Left hindlimb (tissue), 1 donor: ENCODE results near the gene TRIP11.

ENCODE experiments used
- DNase-seq: peaks from one replicate; pipeline ENCODE4 v3.0.0-alpha.2; 2018

The TRIP11 gene

DNA sequence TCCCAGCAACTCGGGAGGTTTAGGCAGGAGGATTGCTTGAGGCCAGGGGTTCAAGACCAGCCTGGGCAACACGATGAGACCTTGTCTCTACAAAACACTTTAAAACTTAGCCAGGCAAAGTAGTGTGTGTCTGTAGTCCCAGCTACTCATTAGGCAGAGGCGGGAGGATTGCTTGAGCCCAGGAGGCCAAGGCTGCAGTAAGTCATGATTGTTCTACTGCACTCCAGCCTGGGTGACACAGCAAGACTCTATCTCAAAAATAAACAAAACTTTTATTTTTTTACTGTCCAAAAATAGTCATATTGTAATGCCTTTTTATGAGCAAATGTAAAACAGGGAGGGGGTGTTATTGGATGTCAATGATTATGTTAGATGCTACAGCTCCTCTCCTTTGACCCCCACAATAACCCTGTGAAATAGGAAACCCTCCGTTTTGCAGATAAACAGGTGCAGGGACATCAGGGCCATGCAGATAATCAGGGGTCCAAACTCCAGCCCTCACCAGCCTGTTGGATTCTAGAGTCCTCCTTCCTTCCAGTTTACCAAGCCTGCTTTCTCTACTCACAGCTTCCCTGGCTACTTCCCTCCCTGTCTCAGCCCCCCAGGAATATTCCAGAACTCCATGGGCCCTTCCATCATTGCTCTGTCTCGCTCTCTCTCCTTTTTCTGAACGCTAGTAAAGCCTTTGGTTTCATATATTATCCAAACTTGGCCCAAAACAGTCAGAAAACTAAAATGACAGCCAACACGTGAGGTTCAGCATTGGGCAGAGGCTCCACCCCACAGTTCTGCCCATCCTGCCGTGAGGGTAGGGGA lies 86.5 kb downstream of the TRIP11 start:
- no peak for DNase-seq

DNA sequence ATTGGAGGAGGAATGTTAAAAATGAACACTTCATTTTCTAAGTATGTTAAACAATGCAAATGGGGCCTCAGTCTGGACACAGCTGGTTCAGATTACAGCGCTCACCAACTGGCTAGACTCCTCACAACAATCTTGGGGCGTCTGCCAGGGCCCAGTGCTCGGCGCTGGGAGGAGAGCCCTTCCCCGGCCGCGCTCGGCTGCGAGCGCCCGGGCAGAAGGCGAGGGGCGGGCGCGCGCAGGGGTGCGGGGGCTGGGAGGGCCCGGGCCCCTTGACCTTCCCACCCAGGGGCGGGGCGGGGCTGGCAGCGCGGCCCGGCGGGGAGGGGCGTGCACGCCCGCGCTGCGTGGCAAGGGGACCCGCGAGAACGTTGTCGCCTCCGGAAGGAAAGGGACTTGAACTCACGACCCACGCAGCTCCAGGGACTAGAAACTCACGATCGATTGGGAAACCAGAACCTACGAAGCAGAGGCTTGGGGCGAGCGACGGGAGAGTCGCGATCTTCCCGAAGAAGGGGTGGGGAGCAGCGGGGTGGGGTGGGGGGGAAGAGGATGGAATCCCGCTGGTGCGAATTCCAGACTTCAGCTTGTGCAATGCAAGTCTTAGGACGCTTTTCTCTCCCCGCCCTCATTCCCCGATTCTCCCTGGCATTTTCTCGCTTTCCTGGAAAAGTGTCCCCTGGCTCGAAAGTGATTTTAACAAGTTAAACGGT lies 92.2 kb downstream of the TRIP11 start, which contains the start of gene FBLN5:
Gene FBLN5 (minus strand): TSS at position 220 of the 710 bp plus-strand sequence. CDS start 465 bp downstream, outside the sequence.
- DNase-seq: peak; percentile 86

DNA sequence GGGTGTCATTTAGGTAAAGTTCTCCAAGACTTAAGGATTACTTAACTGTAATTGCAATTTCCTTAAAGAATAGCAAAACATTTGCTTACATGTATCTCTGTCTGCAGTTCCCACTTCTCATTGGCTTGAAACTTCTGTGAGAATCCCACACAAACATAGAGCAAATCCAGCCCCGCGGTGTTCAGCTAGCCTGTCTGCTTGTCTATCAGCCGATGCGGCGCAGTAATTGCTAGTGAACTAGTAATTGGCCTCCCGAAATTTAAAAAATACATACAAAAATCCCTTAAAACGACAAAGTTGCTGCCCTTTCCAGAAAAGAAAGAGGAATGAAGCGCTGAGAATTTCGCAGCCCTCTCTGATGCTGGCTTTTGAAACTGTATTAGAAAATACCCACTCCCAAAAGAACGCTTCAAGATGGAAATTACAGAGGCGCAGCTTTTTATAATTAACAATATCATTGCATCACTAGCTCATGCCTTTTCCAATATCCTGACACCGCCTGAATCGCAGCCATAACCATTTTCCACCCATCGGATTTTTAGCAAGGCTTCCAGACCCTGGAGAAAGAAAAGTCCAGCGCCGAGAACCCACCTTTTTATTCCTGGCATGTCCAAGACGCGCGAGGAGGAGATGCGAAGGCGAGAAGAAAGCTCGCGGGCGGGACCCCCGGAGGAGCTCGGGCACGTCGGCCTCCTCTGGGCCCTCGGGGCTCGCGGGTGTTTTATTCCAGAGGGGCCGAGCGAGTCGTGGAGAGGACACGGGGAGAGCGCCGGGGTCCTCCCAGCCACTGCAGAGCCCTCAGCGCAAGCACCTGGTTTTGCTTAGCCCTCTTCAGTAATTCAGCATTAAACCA lies 93.0 kb downstream of the TRIP11 start:
- DNase-seq: no peak

DNA sequence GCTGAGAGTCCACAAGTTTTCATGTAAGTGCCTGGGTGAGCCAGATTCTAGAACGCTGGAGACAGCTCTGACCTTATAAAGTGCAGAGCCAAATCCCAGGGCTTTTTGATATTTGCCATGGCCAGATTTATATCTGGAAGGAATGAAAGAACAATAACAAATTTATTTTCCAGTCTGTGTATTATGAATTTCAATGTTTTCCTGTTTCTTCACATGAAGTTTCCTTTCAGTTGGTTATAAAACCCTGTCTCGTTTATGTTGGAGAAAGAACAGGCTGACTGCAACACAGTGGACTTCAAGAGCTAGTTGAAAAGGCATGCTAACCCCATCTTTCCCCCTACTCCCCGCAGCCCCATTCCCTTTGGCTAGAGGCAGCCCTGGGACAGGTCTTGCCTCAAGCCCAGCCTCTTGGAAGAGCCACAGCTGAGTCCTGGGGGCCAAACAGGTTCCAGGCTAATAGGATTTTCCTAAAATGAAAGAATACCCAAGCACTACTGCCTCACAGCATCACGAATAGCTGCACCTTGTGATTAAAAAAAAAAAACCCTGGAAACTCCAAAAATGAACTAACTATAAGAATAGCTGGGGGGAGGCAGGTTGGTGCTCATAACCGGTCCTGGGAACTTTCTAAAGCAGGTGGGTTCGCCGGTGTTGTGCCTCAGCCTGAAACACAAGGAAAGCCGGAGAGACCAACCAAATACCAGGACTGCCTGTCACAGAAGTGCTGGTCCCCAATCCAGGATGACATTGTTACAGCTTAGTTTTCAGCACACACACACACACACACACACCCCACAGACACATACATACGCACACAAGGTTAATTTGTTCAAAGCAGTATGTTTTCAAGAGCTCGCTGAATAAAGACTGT lies 93.9 kb downstream of the TRIP11 start:
- no peak for DNase-seq

DNA sequence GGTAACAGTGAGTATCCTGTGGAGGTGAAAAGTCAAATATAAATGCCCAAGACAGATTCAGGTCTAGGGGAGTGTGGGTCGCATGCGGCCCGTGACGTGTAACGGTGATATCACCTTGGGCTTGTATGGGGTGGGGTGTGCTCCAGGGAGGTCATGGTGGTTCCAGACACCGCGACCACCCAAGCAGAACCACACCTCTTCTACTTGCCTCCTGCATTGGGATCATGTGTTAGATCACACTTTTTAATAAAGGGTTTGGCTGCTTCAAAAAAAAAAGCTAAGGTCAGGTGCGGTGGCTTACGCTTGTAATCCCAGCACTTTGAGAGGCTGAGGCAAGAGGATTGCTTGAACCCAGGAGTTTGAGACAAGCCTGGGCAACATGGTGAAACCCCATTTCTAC lies 96.9 kb downstream of the TRIP11 start:
- no peak for DNase-seq

DNA sequence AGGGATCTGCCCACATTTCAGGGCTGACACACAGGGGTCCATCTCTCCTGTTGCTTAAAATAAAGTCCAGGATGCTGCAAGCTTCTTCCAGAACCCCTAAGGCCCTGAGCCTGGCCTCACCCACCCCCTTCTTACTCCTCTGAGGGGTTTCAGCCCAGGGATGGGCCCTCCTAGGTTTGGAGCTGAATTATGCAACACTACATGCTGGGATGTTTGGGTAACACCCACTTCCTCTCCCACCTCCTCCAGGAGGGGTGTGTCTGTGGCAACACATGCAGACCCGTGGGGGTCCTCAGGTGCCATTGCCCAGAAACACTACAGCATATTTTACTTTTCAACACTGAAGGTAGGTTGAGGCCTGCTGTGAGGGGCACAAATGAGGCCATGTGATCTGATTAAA lies 97.7 kb downstream of the TRIP11 start:
- no peak for DNase-seq

DNA sequence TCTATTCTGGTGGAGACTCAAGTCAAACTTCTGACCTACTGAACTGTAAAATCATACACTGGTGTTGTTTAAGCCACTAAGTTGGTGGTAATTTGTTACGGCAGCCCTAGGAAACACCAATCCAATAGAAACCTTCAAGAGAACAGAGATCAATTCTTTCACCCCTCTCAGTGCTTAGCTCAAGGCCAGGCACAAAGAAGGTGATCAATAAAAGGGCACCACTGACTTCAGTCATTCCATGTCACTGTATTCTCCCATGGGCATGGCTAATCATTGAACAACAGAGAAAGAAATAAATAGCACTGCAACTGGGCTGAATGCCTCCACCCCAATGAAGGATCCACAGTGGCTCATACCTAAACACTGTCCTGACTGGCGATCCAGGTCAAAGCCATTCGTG lies 99.7 kb downstream of the TRIP11 start:
- no peak for DNase-seq

DNA sequence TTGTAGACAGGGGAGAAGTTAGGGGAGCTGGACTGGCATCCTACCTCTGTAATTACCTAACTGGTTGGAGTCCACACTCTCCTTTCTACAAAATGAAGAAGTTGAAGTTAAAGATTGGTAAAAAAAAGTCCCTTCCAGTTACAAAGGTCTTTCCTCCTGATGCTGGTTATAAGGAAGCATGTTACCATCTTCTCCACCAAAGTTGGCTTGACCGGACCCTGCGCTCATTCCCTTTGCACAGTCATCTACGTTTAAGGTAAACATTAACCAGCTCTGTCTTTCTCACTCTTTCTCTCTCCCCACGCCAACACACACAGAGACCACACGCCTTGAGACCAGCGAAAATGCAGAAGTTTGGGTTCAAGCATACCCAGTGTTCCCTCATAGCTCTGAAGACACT lies 104.3 kb downstream of the TRIP11 start:
- no peak for DNase-seq

DNA sequence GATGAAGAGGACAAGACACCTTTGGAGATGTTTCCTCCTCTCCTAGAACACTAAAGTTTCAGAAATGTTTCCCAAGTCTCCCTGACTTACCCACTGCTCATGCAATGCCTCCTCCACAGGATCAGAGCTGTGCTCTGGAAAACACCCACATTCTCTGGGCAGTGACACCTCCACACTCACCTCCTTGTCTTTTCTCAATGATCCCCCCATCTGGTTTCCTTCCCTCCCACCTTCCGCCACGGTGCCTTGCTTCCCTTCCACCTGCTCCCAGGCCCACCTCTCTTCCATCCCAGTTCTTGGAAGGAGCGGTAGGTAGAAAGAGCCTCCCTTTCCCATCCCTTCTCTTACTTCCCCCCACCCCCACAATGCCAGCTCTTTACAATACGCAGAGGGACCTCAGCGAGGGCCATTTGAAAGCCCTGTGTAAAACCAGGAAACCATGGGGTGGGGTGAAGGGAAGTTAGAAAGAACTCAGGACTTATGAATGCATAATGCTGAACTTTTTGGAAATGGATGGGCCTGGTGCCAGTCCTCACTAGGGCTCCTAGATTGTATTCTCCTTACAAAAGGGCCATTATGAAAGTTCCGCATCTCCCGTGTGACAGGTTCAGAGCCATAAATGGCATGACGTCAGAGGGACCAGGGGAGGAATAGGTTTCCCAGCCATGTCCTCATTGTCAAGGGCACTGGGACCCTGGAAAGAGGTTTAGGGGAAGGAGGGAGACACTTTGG lies 105.1 kb downstream of the TRIP11 start:
- DNase-seq: no peak

DNA sequence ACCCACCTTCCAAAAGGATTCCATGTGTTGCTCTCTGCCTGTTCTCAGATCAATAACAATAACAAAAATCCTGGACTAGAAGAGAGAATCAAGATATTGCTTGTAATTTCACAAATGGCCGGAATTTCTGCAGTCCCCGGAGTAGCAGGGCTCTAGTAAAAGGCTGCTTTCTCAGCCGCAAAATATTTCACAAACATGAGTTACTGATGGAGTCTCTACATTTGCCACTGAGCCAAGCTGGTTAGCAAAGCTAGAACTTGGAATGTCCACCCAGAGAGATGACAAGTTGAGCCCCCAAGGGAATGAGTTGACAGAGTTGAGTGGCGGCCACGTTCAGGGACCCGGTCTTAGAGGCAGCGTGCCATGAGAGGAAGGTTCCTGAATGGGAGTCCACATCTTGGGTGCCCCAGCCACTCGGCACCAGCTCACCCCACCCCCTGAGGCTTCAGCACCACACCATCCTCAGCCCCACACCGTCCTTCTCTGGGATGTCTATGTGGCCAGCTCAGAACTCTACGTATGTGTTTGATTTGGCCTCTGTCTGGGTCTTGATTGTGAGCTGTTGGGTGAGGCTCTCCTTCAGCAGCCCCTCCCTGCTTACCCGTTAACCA lies 108.3 kb downstream of the TRIP11 start:
- no peak for DNase-seq

DNA sequence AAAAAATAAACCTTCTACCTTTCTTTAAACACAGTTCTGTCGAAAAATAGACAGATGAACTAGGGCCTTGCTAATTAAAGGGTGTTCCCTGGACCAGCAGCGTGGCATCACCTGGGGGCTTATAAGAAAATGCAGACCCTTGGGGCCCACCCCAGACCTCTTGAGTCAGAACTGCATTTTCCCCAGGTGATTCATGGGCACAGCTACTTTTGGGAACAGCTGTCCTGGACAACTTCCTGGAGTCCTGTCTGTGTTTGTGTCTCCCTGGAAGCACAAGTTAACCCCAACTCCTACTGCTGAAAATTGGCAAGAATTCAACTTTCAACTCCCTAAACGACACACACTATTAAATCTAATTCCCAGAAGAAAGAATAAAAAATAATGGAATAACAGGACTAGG lies 110.2 kb downstream of the TRIP11 start:
- no peak for DNase-seq

DNA sequence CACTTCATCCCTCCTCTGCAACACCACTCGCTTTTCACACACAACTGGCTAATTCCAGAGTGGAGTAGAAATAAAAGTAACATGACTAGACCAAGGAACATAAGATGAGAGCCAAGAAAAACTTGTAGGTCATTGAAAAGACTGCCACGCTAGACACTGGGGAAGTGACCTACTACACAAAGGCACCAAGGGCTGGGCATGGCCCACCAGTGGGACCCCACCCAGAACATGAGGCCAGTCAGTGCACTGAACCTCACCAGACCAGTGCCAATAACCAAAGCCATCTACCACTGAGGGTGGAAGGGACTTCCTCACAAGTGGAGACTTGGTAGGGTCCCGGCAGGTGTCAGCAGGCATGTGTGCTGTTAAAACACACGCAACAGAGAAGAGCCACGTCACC lies 112.1 kb downstream of the TRIP11 start:
- no peak for DNase-seq

DNA sequence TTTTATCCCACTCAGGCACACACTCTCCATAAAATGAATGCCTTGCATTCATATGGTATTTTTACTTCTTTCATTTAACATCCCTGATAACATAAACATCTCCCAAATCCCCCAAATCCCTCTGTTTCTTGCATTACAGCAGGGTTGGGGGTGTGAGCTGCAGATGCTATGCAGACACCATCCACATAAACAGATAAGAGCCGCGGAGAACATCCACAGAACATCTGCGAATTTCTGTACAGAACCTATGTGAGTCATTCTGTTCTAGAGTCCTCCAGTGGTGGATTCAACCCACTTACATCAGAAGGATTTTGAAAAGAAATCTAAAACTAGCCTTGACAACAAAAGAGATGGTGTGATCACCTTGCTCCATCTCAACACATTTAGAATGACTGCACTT lies 112.7 kb downstream of the TRIP11 start:
- DNase-seq: no peak

DNA sequence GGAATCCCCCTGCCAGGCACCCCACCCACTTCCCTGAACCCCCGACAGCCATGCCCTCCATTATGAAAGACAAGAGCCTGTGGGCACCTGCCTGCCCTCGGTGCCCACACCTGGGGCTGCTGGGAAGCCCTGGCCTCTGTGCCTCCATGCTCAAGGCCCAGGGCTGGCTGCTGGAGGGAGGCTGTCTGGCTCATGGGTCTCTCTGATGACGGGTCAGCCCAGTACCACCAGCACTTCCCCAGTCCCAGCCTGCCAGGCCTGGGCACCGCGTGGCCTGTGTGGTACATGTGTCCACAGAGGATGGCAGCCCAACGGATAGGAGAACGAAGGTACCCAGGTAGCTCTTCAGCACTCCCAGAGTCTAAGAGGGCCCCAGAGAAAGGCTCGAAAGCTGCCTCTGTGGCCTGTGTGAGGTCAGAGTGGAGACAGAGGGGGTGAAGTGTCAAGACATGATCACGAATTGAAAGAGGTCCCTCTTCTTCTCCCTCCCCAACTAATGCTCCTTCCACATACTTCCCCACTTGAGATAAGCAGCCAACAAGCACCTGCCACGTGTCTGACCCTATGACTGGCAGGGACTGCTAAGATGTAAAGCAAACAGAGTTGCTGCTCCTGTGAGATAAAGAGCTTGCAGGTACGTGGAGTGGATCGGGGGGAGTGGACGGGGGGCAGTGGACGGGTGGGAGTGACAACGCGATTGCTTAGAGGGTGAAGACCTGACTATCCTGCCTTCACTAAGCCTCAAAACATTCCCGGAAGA lies 113.5 kb downstream of the TRIP11 start:
- DNase-seq: no peak

DNA sequence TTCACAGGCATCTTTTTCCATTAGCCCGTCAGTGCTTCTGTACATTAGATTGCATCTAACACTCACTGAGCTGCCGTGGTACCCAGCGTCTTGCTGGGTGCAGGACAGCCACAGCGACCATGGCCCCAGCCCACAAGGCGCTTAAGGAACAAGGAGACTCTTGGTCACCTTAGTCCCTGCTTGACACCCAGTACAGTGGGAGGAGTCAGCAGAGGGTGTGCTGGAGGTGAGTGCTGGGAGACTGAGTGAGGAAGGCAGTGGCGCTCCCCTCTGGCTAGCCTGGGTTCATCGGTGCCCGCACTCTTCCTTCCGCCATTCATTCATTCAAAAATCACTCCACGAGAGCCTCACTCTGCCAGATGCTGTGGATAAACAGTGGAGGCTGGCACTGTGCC lies 114.1 kb downstream of the TRIP11 start:
- DNase-seq: no peak

DNA sequence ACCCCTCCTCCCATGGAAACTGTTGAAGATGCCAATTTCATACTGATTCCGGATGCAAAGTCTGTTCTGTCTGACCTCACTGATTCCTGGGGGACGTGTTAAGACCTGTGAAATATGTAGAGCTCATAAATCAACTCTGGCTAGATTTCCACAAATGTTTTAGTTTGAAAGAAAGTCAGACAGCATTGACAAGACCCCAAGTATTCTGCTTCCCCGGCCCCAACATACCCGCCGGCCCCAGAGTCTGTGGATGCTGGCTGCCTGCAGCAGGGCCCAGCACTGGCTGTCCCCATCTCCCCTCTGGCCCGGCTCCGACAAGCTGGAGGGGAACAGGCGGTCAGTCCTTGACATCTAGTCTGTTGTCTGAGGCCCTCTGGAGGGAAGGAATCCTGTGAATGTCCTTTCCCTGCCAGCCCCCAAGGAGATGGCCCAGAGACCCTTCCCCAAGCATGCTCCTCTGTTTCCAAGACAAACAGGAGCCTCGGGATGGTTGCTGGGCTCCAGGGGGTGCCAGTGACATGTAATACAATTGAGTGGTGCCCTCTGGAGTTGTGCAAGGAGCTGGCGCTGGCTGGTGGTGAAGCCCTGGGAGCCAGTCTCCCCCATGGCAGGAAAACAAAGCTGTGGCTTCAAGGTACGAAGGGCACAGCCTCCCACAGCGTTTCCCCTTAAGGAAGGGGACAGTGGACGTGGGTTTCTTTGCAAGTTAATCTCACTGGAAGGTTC lies 114.7 kb downstream of the TRIP11 start:
- DNase-seq: peak; percentile 75

DNA sequence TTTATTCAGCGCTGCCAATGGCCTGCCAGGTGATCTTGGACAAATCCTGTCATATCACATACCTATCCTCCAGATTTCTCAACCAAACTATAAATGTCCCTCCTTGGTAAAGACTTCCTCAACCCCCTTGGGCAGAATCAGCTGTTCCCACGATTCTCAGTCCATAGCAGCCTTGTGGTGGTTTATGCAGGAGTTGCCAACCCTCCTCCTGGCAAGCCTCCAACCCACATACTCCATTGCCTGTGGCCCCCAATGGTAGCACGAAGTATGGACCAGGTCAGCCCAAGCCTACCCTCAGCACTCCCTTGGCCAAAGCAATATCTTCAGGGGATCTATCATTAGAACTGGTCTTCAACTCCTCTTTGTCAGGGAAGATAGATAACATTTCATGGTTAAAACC lies 119.3 kb downstream of the TRIP11 start:
- no peak for DNase-seq

DNA sequence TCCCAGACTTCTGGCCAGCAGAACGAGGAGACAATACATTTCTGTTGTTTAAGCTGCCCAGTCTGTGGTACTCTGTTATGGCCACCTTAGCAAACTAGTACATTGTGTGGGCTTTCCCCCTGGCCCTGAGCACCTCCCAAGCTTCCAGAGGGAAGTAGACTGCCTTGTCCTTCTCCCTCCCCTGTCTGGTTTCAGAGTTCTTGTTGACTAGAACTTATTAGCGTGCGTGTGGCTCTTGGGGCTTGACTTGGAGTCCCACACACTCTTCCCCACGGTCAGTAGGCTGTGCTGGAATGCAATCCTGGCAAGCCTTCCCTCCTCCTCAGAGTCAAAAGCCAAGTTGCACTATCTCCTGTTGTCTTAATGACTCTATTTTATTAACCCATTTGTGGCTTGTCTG lies 120.0 kb downstream of the TRIP11 start:
- DNase-seq: no peak

DNA sequence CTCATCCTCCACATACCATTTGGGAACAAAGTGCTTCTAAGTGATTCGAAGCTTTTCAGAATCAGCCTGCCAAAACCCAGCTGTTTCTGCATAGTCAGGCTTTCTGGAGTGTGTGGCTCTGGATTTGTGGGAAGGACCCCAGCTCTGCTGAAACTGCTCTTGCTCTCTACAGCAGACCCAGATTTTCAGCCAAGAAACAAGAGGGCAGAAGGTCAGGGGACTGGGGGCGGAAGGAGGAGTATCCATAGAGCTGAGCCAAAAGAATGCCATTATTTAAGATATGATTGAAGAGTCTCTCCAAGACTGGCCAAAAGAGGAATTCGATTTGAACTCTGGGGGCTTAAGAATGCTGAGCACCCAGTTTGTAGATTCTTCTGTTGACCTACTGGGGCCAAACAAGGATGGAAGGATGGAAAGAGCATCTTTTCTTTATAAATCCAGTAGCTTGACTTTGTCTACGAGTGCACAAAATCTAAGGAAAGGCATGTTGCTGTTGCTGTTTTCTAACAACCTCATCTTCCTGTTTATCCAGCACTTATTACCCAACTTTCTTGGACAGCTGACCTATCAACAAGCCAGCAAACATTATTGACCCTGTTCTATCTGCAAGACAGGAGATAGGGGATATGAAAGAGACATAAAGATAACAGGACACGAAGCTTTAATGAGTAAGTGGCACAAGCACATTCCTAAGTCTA lies 121.5 kb downstream of the TRIP11 start:
- no peak for DNase-seq
